Colon (tissue), 2 donors: ENCODE measurements around the gene FBXW12.
"Not testable (repeated sequence)": the region's sequence is repeated elsewhere in the genome, so short reads cannot be mapped to it uniquely, and the experiment has no call there.

Experiments
- FAIRE-seq: peaks from 2 replicates; lab custom pipeline; 2012; peaks lifted over from hg19 to GRCh38; lab: Jason Lieb, UNC
- donor health status: control.
- donor health status: control.

The FBXW12 gene, protein sequence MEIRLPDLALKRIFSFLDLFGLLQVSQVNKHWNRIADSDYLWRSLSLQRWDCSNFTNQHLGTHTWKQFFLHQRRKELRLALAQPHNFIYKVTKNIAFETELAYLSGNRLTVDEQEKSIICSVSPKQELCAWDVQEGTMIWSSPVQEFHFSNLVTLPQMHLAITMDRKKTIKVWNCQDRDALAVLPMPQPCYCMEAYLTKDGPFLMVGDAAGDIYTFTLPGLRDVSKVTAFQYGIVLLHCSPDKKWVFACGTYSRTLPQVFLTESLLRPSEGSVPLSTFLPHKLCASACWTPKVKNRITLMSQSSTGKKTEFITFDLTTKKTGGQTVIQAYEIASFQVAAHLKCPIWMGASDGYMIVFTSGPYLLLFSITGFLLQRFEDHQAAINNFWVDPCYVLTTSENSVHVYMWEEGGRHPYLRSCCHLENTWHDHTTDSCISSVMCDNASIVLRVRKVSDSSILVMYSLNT

GRCh38 chr3:48371651-48372376 is at the start of gene FBXW12:
Gene FBXW12, plus strand, starts transcription at chr3:48372219. Its CDS starts 549 bp downstream, at chr3:48372768.
- no peak for FAIRE-seq

DNA sequence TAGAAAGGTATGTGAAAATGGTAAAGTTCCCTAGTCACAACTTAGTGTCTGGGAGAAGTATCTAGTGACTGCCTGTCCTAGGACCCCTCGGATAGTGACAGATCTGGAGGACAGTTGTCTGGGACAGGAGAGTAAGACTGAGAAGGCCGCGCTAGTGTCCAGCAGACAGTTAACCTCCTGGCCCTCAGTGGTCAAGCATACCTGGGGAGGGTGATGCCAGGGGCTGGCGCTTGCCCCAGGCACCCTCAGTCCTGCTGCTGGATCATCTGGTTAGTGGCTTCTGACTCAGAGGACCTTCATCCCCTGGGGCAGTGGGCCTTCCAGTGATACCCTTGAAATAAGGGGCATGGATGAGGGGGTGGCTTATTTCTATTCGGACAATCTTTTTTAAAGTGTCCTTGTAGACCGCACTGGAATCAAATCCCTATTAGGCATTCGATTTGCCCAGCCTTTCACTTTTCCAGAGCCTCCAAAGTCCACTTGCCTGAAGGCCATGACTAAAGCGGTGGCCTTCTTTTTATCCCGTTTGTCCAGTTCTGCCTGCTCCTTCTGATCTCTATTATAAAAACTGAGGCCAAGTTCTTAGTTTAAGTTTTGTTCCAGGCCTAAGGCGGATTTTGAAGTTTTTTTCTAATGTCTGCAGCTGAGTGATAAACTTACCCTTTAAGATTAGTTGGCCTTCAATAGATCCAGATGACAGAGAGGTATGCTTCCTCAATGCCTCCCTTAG is 40.1 kb upstream of the FBXW12 start:
- FAIRE-seq = not testable (repeated sequence)

GRCh38 chr3:48333346-48334245 is 38.4 kb upstream of the FBXW12 start, which contains the start of gene SPINK8:
Gene SPINK8, minus strand, starts transcription at chr3:48333661. Its CDS starts 5,320 bp downstream, at chr3:48328341.
- FAIRE-seq = not testable (repeated sequence)

DNA sequence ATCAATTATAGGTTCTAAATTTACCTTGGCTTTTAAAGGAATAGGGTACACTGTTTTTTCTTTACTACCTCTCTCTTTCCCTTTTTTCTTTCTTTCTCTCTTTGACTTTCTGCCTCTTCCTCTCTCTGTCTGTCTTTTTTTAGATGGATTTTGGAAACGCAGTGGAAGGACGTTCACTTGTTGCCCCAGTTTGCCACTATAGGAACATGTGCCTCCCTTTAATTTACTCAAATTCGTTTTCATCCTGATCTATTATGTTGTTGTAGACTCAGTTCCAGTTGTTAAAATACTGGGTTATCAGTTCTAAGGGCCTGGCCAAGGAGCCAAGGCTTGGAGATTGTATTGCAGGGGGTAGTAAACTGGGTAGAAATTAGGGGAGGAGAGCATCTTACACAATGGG is 37.4 kb upstream of the FBXW12 start:
- no peak for FAIRE-seq

DNA sequence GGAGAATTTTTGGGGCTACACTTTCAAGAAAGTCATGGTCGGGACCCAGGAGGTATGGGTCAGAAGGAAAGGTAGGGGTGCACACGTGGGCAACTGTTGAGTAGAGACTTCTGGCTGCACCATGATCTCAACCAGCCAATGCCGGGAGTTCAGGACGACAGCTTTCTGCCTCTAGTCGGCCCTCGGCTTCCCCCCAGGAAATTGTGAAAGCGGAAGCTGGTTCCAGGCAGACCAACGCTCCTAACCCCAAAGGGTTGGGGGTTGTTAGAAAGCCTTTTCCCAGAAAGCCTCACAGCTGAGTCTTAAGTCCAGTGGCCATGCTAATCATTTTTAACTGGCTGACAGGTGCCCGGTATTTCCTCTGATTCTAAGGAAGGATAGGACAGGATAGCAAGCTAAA is 36.7 kb upstream of the FBXW12 start:
- FAIRE-seq = not testable (repeated sequence)

GRCh38 chr3:48337536-48337935 is 34.5 kb upstream of the FBXW12 start:
- FAIRE-seq = not testable (repeated sequence)

DNA sequence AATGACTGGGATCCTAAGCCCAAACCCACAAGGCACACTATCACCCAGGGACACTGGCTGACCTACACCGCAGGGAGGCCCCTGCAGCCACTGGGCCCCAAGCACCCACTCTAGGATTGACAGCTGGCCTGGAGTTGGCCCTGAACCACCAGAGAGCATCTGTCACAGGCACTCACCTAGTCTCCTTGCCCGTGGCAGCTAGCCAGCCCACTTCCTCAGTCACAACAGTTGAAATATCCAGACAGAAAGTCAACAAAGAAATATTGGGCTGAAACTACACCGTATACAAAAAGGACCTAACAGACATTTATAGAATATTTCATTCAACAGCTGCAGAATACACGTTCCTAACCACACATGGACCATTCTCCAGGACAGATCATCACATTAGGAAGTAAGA is 33.4 kb upstream of the FBXW12 start:
- no peak for FAIRE-seq

DNA sequence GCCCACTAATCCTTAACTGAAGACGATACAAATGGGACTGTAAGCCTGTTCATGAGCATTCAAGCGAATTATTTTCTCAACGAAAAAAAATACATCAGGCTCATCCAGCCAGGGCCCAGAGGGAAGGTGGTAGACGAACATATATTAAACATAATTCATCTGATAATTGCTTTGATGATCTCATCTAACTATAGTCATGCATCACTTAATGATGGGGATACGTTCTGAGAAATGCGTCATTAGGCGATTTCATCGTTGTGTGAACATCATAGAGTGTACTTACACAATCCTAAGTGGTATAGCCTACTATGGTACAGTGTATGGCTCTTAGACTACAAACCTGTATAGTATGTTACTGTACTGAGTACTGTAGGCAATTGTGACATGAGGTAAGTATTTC is 28.6 kb upstream of the FBXW12 start:
- FAIRE-seq = no peak

DNA sequence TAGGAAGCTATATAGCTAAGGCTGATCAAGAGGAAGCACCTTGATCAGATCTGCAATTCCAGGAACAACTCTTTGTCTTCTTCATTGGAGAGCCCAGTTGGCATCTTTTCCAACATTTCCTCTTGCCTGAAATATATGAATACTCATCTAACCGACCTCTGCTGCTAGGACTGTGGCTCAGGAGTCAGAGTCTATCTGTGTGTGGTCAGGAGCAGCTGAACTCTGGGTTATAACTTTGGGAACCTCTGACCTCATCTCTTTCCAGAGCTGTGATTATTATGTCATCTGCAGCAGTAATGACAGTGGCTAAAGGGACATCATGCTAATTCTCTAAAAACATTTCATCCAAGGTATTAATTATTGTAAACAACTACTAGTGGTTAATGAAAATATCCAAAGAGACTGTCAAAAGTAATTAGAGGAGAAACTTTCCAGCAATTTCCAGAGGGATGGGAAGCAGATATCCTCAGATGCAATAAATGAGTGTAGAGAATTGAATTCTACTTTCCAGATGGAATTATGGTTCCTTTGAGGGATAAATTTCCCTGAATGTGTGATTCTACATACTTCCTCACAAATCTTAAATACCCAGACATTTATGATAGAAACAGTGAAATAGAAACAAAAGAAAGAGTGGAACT is 27.0 kb upstream of the FBXW12 start:
- no peak for FAIRE-seq

DNA sequence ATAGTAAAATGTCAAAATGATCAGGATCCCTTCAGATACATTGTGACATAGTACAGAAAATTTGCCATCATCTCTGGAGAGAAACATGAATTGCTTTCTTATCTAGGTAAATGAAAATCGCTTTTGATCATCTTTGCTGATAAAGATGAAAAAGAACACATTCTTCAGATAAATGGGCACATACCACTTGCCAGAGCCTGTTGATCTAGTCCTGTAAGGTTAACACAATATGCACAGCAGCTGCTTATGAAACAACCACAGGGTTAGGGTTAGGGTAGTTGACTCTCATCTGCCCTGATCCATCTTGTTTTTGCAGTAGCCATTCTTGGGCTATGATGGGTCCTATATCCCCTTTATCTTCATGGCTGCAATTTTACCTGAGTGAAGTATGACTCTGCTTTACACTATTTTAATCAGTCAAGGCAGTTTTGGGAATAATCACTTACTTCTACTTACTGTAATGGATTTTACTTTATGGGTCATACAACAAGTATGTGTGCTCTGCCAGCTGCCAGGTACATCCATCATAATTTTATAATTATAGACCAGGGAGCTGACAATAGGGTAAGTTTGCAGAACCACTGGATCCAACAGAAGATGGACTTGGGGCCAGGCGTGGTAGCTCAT is 26.0 kb upstream of the FBXW12 start:
- FAIRE-seq = no peak

- no peak for FAIRE-seq
Observed at GRCh38 chr3:48347500-48347899, 24.5 kb upstream of the FBXW12 start.

DNA sequence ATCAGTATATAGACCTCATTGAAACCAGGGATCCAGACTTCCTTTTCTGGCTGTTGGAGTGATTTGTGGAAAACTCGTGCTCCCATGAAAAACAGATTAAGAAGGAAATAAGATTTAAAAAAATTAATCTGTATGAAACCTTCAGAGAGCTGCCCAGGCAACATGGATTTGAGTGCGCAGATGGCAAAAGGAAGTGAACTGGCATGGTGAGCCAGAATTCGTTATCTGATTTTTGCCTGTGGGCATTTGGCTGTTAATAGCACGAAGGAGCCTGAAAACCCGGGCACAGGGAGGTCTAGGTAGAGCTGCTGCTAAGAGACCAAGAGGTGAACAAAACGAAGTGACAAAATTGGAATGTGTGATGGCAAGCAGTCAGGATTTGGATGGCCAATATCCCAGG is 19.5 kb upstream of the FBXW12 start:
- FAIRE-seq = no peak

DNA sequence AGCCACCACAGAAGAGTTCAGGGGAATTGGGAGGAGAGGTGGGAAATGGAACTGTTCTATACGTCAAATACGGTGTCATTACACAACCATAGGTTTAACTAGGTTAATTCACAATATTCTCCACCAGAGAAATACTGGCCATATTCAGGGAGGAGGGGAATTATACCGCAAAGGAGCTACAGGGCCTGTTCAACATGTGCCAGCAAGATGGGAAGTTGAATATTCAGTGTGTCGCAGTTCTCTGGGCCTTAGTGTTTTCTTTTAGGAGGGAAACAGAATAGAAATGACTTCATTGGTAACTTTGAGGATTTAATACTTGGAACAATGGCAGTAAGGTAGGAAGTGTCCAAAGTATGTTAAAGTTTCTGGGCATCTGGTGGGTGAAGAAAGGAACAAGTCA is 18.0 kb upstream of the FBXW12 start:
- FAIRE-seq = no peak

GRCh38 chr3:48356419-48356818 is 15.6 kb upstream of the FBXW12 start:
- FAIRE-seq = no peak

DNA sequence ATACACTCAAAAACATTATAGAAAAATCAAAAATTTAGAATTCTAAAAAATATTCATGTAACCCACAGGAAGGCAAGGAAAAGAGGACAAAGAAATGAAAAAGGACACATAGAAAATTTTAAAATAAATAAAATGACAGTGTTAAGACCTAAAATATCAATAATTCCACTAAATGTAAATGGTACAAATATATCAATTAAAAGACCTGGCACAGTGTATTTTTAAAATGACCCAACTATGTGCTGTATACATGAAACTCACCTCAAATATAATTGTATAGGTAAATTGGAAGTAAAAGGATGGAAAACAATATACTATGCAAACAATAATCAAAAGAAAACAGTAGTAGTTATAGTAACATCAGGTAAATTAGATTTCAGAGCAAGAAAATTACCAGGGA is 10.1 kb upstream of the FBXW12 start:
- FAIRE-seq = no peak

DNA sequence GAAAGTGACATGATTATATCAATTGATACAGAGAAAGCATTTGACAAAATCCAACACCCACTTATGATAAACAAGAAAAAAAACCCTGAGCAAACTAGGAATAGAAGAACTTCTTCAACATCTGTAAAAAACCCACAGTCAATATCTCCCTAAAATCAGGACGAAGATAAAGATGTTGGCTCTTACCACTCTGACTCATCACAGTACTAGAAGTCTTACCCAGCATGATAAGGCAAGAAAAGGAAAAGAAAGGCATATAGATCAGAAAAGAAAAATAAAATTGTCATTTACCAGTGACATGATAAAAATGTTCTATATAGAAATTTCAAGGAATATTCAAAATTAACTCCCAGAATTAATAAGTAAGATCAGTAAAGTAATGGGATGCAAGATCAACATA is 7.2 kb upstream of the FBXW12 start:
- FAIRE-seq = no peak

DNA sequence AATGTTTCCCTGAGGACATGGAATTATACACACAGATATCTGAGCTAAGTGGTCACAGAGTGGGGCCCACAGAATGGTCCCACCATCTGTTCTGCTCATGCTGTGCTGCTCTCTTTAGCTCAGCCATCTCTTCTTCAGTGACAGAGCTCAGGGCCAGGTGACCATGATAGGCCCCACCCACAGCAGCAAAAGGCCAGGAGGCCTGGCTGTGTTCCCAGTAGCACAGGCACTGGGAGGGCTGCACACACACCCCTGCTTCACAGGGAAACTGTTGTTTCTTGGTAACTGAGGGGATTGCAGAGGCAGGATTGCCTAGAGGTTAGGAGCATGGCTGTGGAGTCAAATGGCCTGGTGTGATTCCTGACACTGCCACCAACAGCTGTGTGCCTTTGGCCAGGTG is 4.8 kb upstream of the FBXW12 start:
- FAIRE-seq = no peak

DNA sequence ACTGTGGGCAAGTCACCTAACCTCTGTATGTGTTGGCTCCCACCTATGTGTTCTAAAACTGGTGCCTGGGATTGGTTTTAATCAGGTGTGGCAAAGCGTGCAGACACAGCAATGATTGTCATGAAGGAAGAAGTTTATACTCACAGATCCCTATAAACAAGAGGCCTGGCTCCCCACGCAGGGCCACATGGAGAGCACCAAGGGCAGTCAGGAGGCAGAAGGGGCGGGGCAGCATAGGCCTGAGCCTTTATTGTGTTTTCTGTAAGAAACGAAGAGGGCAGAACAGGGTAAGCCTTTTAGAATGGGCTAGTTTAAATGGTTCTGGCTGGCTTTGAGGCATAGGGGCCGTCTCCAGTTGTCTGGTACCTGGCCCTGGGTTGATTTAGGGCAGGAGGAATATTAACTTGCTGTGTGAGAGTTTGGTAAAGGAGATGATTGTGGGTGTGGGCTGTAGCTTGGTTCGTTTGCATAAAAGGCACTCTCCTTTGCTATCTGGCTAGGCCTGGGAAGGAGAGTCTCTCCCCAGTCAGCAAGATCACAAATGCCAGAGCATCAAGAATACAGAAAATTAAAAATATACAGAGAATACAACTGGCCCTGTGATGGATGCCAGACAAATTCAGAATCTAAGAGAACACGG is 2.2 kb upstream of the FBXW12 start:
- no peak for FAIRE-seq

GRCh38 chr3:48370333-48370713 is 1.7 kb upstream of the FBXW12 start:
- no peak for FAIRE-seq

- FAIRE-seq = no peak
Observed at GRCh38 chr3:48372377-48372770, 355 bp downstream of the FBXW12 start.
